Loucy (cell line): ENCODE data around the gene CDYL2.

Source experiments
- CTCF ChIP-seq: fragments of 200-600 bp; sonication (generic); conservative IDR thresholded peaks from 2 replicates; pipeline ENCODE4 v1.5.1; 2014; ENCODE audit warnings: mild to moderate bottlenecking, antibody characterized with exemption, low read length
- EZH2phosphoT487 ChIP-seq: fragments of 200-600 bp; IDR thresholded peaks from 2 replicates; pipeline ENCODE4 v1.6.1; 2018; ENCODE audit warnings: antibody characterized with exemption, mild to moderate bottlenecking, moderate library complexity, borderline replicate concordance

GRCh38 chr16:80602894-80603293, 201.5 kb downstream of the CDYL2 start:
- TF ChIP-seq CTCF (no peak), EZH2phosphoT487 (no peak)
